Caco-2 (cell line): ENCODE measurements around the gene GPSM1. TPM values are rescaled to one million over a fixed set of nuclear protein-coding genes. Genes with fewer than 3 reads are reported as not detected.

Source experiments
- BruUV-seq: library from RNA; stranded (reverse); fragments of 400-500 nt; replicated peaks from 2 replicates; lab custom pipeline; 2021; lab: Mats Ljungman, UMichigan
- CTCF ChIA-PET: fragments of 300-600 bp; sonication (Branson Sonifier 250); formaldehyde crosslinking; loops from one replicate; lab custom pipeline; 2022; ENCODE audit warnings: antibody characterized with exemption; lab: Charles Lee
- POLR2A ChIA-PET: fragments of 300-600 bp; sonication (Branson Sonifier 250); formaldehyde crosslinking; loops from one replicate; lab custom pipeline; 2022; ENCODE audit warnings: antibody characterized with exemption; lab: Charles Lee
- DNase-seq, 2 experiments: peaks; one replicate each; pipeline versions ENCODE4 v3.0.0 to v3.0.0-alpha.2; 2020 to 2022
- H3K27me3 ChIP-seq: replicated peaks from 2 replicates; pipeline ENCODE4 v1.6.0; 2011; ENCODE audit warnings: low read length; ENCODE audit not compliant: control insufficient read depth, insufficient read depth
- H3K36me3 ChIP-seq: 2 replicates; pipeline ENCODE4 v1.5.1; 2011; ENCODE audit warnings: low read length; ENCODE audit not compliant: control insufficient read depth, insufficient read depth
- H3K4me1 ChIP-seq: fragments of 250-450 bp; sonication (Bioruptor Pico); 2 replicates; pipeline ENCODE4 v1.5.1; 2020; ENCODE audit warnings: mild to moderate bottlenecking
- H3K4me3 ChIP-seq: 2 replicates; pipeline ENCODE4 v1.5.1; 2011; ENCODE audit warnings: low read depth, mild to moderate bottlenecking, control low read depth, low read length
- H3K9me3 ChIP-seq: fragments of 250-450 bp; sonication (Bioruptor Pico); 2 replicates; pipeline ENCODE4 v1.5.1; 2020; ENCODE audit warnings: mild to moderate bottlenecking, moderate library complexity
- H3K27ac Mint-ChIP-seq: one replicate; pipeline ENCODE4 v1.8.0; 2022; ENCODE audit warnings: mixed read lengths; ENCODE audit not compliant: unreplicated experiment
- H3K27me3 Mint-ChIP-seq: one replicate; pipeline ENCODE4 v1.8.0; 2022; ENCODE audit warnings: mixed read lengths; ENCODE audit not compliant: insufficient read depth, unreplicated experiment
- H3K36me3 Mint-ChIP-seq: one replicate; pipeline ENCODE4 v1.8.0; 2022; ENCODE audit warnings: mild to moderate bottlenecking, mixed read lengths; ENCODE audit not compliant: insufficient read depth, unreplicated experiment
- H3K4me1 Mint-ChIP-seq: one replicate; pipeline ENCODE4 v1.8.0; 2022; ENCODE audit warnings: low read depth, mixed read lengths; ENCODE audit not compliant: unreplicated experiment
- H3K4me3 Mint-ChIP-seq: one replicate; pipeline ENCODE4 v1.8.0; 2022; ENCODE audit warnings: mild to moderate bottlenecking, moderate library complexity, mixed read lengths; ENCODE audit not compliant: unreplicated experiment
- H3K9me3 Mint-ChIP-seq: one replicate; pipeline ENCODE4 v1.8.0; 2022; ENCODE audit warnings: mixed read lengths; ENCODE audit not compliant: unreplicated experiment
- CTCF ChIP-seq, 2 experiments: fragments of 200-600 bp in 1 of 2; IDR thresholded peaks; 1 replicate in 1 of 2; 2 replicates in 1 of 2; pipeline versions ENCODE4 v1.5.1 to v1.8.0; 2011 to 2022; ENCODE audit warnings: antibody characterized with exemption in 1 of 2, control low read depth in 1 of 2, inconsistent platforms in 1 of 2, low read depth in 1 of 2, low read length in 1 of 2, mild to moderate bottlenecking in 1 of 2, moderate library complexity in 1 of 2; ENCODE audit not compliant: insufficient read depth in 1 of 2, severe bottlenecking in 1 of 2, unreplicated experiment in 1 of 2
- intact Hi-C: fragments of 100-400 bp; cut with micrococcal nuclease; formaldehyde crosslinking; loops from one replicate; pipeline ENCODE4 v1.10.0; 2022; ENCODE audit not compliant: unreplicated experiment
- total RNA-seq: library from RNA; stranded (reverse); gene quantifications from 2 replicates; pipeline ENCODE4 v1.2.3, GENCODE V29; 2022

Gene GPSM1
- total RNA-seq, 1 experiment from 2014 or later: 25.7 TPM

GRCh38 chr9:136372006-136372405 is 44.7 kb downstream of the GPSM1 start:
- peaks cover 7% of the 10 kb centered on the region for H3K4me1 Mint-ChIP-seq
- CTCF ChIA-PET: interaction anchor here (0.6 to 1.9 kb wide), 2 partner anchors 9 to 638 kb away, joined by 3 to 11 read pairs; partner anchors contain the start of gene DNLZ
- POLR2A ChIA-PET: interaction anchor here (1.9 kb wide), 1 partner anchor 9 kb away, joined by 11 read pairs; no protein-coding TSS in a partner anchor

GRCh38 chr9:136372561-136373299 is 45.4 kb downstream of the GPSM1 start:
- BruUV-seq: no TSS peak
- peak overlapping the region; percentile 76 for H3K27ac Mint-ChIP-seq
- no peaks in the 10 kb centered on the region for H3K9me3 Mint-ChIP-seq
- Histone ChIP-seq H3K4me3 (no peak overlapping the region), H3K4me1 (peaks cover 20% of the 10 kb centered on the region), H3K36me3 (no peaks in the 10 kb centered on the region), H3K27me3 (no peaks in the 10 kb centered on the region), H3K9me3 (no peaks in the 10 kb centered on the region)
- ChIA-PET POLR2A (interaction anchor here (1.9 kb wide), 1 partner anchor 10 kb away, joined by 11 read pairs; no protein-coding TSS in a partner anchor), CTCF (interaction anchor here (1.9 kb wide), 1 partner anchor 9 kb away, joined by 11 read pairs; the partner anchor contains the start of gene DNLZ)
- H3K4me3 Mint-ChIP-seq: peak overlapping the region; percentile 29
- peaks cover 42% of the 10 kb centered on the region for H3K36me3 Mint-ChIP-seq
- no peaks in the 10 kb centered on the region for H3K27me3 Mint-ChIP-seq
- peak in 1 of 2 experiments; percentile 31 for TF ChIP-seq CTCF (IDR thresholded peaks at IDR 0.05; ENCODE audit: insufficient read depth in 1 of 2, low read depth in 1 of 2, low read length in 1 of 2, severe bottlenecking in 1 of 2, unreplicated experiment in 1 of 2)
- intact Hi-C loops: no loop called here
- H3K4me1 Mint-ChIP-seq: peaks cover 7% of the 10 kb centered on the region
- DNase-seq: peak; percentile 76 to 81

More at GRCh38 chr9:136372006-136372405, 44.7 kb downstream of the GPSM1 start:
- H3K27me3 ChIP-seq: no peaks in the 10 kb centered on the region
- Mint-ChIP-seq H3K9me3 (no peaks in the 10 kb centered on the region), H3K27me3 (no peaks in the 10 kb centered on the region), H3K36me3 (peaks cover 36% of the 10 kb centered on the region), H3K27ac (peak overlapping the region; percentile 76), H3K4me3 (no peak overlapping the region)
- DNase-seq: no peak
- H3K9me3 ChIP-seq: no peaks in the 10 kb centered on the region
- peaks cover 20% of the 10 kb centered on the region for H3K4me1 ChIP-seq
- H3K36me3 ChIP-seq: no peaks in the 10 kb centered on the region
- H3K4me3 ChIP-seq: no peak overlapping the region
- intact Hi-C loops: no loop called here
- no peak for TF ChIP-seq CTCF (IDR thresholded peaks at IDR 0.05; ENCODE audit: insufficient read depth in 1 of 2, low read depth in 1 of 2, low read length in 1 of 2, severe bottlenecking in 1 of 2, unreplicated experiment in 1 of 2)
- BruUV-seq: no TSS peak

GRCh38 chr9:136373300-136374182 is 46.2 kb downstream of the GPSM1 start, which contains the start of gene CARD9:
Gene CARD9 (minus strand): TSS chr9:136373669. CDS start chr9:136372078, 1,591 bp downstream.
- peaks cover 7% of the 10 kb centered on the region for H3K4me1 Mint-ChIP-seq
- BruUV-seq: no TSS peak
- Histone ChIP-seq H3K27me3 (no peaks in the 10 kb centered on the region), H3K4me1 (peaks cover 20% of the 10 kb centered on the region), H3K9me3 (no peaks in the 10 kb centered on the region), H3K4me3 (no peak within 1 kb of the TSS), H3K36me3 (no peaks in the 10 kb centered on the region)
- no peak for DNase-seq
- no peaks in the 10 kb centered on the region for H3K9me3 Mint-ChIP-seq
- intact Hi-C loops: no loop called here
- no peak for TF ChIP-seq CTCF (IDR thresholded peaks at IDR 0.05; ENCODE audit: insufficient read depth in 1 of 2, low read depth in 1 of 2, low read length in 1 of 2, severe bottlenecking in 1 of 2, unreplicated experiment in 1 of 2)
- POLR2A ChIA-PET: interaction anchor here (1.9 kb wide), 1 partner anchor 11 kb away, joined by 11 read pairs; no protein-coding TSS in a partner anchor
- peak within 1 kb of the TSS; percentile 76 for H3K27ac Mint-ChIP-seq
- peaks cover 43% of the 10 kb centered on the region for H3K36me3 Mint-ChIP-seq
- H3K4me3 Mint-ChIP-seq: peak within 1 kb of the TSS; percentile 29
- CTCF ChIA-PET: interaction anchor here (1.0 to 1.9 kb wide), 2 partner anchors 10 kb away, joined by 4 to 11 read pairs; partner anchors contain the start of gene DNLZ
- no peaks in the 10 kb centered on the region for H3K27me3 Mint-ChIP-seq
